Mucosa of stomach (tissue), 1 donor: ENCODE data around the gene UGT1A4.
A peak's percentile ranks its signal among the peaks of the same experiment; 100 is the strongest.

Experiments used
- H3K27me3 ChIP-seq: one replicate; pipeline ENCODE4 v1.7.0; 2013; ENCODE audit warnings: mild to moderate bottlenecking, low read length; ENCODE audit not compliant: control insufficient read depth, insufficient read depth
- H3K36me3 ChIP-seq: one replicate; pipeline ENCODE4 v1.7.0; 2013; ENCODE audit warnings: low read length; ENCODE audit not compliant: control insufficient read depth, insufficient read depth
- H3K4me1 ChIP-seq: one replicate; pipeline ENCODE4 v1.7.0; 2013; ENCODE audit warnings: mild to moderate bottlenecking, low read length; ENCODE audit not compliant: control insufficient read depth, insufficient read depth
- H3K4me3 ChIP-seq: one replicate; pipeline ENCODE4 v1.7.0; 2013; ENCODE audit warnings: low read length
- H3K9ac ChIP-seq: one replicate; pipeline ENCODE4 v1.7.0; 2013; ENCODE audit warnings: mild to moderate bottlenecking, low read length, moderate library complexity
- H3K9me3 ChIP-seq: one replicate; pipeline ENCODE4 v1.7.0; 2013; ENCODE audit warnings: mild to moderate bottlenecking, low read length, moderate library complexity; ENCODE audit not compliant: control insufficient read depth
- donor health status: Pancreatic carcinoma.

UGT1A4 gene

GRCh38 chr2:233760043-233760442 is 41.5 kb downstream of the UGT1A4 start, which contains the start of gene UGT1A1:
TSS of gene UGT1A1 (plus strand) at chr2:233760270. CDS start at chr2:233760288, 18 bp downstream.
- Histone ChIP-seq H3K9ac (peak within 1 kb of the TSS; percentile 17), H3K27me3 (no peaks in the 10 kb centered on the region), H3K4me1 (peaks cover 42% of the 10 kb centered on the region), H3K36me3 (no peaks in the 10 kb centered on the region), H3K4me3 (no peak within 1 kb of the TSS), H3K9me3 (no peaks in the 10 kb centered on the region)

- Histone ChIP-seq H3K4me1 (peaks cover 43% of the 10 kb centered on the region), H3K9me3 (no peaks in the 10 kb centered on the region), H3K36me3 (no peaks in the 10 kb centered on the region), H3K27me3 (no peaks in the 10 kb centered on the region), H3K4me3 (no peak overlapping the region), H3K9ac (no peak overlapping the region)
Measured at GRCh38 chr2:233761040-233761769, 42.7 kb downstream of the UGT1A4 start.

- Histone ChIP-seq H3K4me3 (no peak overlapping the region), H3K9me3 (no peaks in the 10 kb centered on the region), H3K4me1 (peaks cover 47% of the 10 kb centered on the region), H3K9ac (no peak overlapping the region), H3K36me3 (no peaks in the 10 kb centered on the region), H3K27me3 (no peaks in the 10 kb centered on the region)
Measured at GRCh38 chr2:233764264-233764663, 45.7 kb downstream of the UGT1A4 start.

- no peaks in the 10 kb centered on the region for H3K9me3 ChIP-seq
- no peak overlapping the region for H3K9ac ChIP-seq
- H3K4me1 ChIP-seq: peaks cover 45% of the 10 kb centered on the region
- H3K4me3 ChIP-seq: no peak overlapping the region
- no peaks in the 10 kb centered on the region for H3K36me3 ChIP-seq
- no peaks in the 10 kb centered on the region for H3K27me3 ChIP-seq
Measured at GRCh38 chr2:233764761-233765160, 46.2 kb downstream of the UGT1A4 start.

GRCh38 chr2:233766416-233766815 is 47.9 kb downstream of the UGT1A4 start:
- H3K9me3 ChIP-seq: no peaks in the 10 kb centered on the region
- H3K36me3 ChIP-seq: no peaks in the 10 kb centered on the region
- peaks cover 29% of the 10 kb centered on the region for H3K4me1 ChIP-seq
- no peak overlapping the region for H3K4me3 ChIP-seq
- no peaks in the 10 kb centered on the region for H3K27me3 ChIP-seq
- no peak overlapping the region for H3K9ac ChIP-seq

GRCh38 chr2:233768076-233768475 is 49.5 kb downstream of the UGT1A4 start:
- Histone ChIP-seq H3K9ac (no peak overlapping the region), H3K27me3 (no peaks in the 10 kb centered on the region), H3K36me3 (no peaks in the 10 kb centered on the region), H3K9me3 (no peaks in the 10 kb centered on the region), H3K4me3 (no peak overlapping the region), H3K4me1 (peaks cover 19% of the 10 kb centered on the region)

DNA sequence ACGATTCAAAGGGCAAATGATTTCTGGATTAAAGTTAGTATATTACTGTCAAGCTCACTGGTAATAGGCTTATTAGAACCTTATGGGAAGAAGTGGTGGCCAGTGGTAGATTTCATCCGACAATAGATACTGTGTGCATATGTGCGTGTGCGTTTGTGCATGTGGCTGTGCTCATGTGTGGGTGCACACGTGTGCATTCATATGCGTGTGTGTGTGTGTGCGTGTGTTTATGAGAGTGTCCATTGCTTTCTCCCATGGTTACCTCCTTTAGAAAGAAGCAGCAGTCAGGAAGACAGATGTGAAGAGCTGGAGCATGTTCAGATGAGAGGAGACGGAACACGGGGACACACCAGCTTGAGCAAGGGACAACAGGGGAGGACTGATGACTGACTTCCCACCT is 50.7 kb downstream of the UGT1A4 start:
- Histone ChIP-seq H3K36me3 (no peaks in the 10 kb centered on the region), H3K4me3 (no peak overlapping the region), H3K9me3 (no peaks in the 10 kb centered on the region), H3K27me3 (no peaks in the 10 kb centered on the region), H3K9ac (no peak overlapping the region), H3K4me1 (peaks cover 10% of the 10 kb centered on the region)

- H3K4me1 ChIP-seq: no peaks in the 10 kb centered on the region
- no peak overlapping the region for H3K4me3 ChIP-seq
- H3K36me3 ChIP-seq: no peaks in the 10 kb centered on the region
- no peak overlapping the region for H3K9ac ChIP-seq
- H3K9me3 ChIP-seq: no peaks in the 10 kb centered on the region
- no peaks in the 10 kb centered on the region for H3K27me3 ChIP-seq
Measured at GRCh38 chr2:233772153-233772552, 53.6 kb downstream of the UGT1A4 start.

- Histone ChIP-seq H3K4me1 (no peaks in the 10 kb centered on the region), H3K4me3 (no peak overlapping the region), H3K9me3 (no peaks in the 10 kb centered on the region), H3K9ac (no peak overlapping the region), H3K27me3 (no peaks in the 10 kb centered on the region), H3K36me3 (no peaks in the 10 kb centered on the region)
Measured at GRCh38 chr2:233772583-233772982, 54.0 kb downstream of the UGT1A4 start.

GRCh38 chr2:233773854-233774253 is 55.3 kb downstream of the UGT1A4 start:
- Histone ChIP-seq H3K4me1 (no peaks in the 10 kb centered on the region), H3K9ac (no peak overlapping the region), H3K36me3 (no peaks in the 10 kb centered on the region), H3K9me3 (no peaks in the 10 kb centered on the region), H3K27me3 (no peaks in the 10 kb centered on the region), H3K4me3 (no peak overlapping the region)

DNA sequence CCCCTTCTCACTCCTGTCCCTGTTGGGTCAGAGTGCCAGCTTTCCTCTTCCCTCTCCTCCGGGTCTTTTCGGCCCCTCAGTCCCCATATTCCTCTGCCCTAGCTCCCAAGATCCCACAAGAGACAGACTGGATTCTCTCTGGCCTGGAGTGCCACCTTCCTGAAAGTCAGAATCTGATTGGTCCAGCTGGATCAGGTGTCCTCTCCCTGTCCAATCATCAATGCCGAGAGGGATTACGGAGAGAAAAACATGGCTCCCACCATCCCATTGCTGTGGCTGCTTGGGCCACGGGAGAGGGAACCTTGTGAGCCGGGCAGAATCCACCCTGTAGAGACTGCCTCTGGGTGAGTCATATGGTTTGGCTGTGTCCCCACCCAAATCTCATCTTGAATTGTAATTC is 56.9 kb downstream of the UGT1A4 start:
- no peaks in the 10 kb centered on the region for H3K4me1 ChIP-seq
- H3K9ac ChIP-seq: no peak overlapping the region
- H3K36me3 ChIP-seq: no peaks in the 10 kb centered on the region
- no peak overlapping the region for H3K4me3 ChIP-seq
- no peaks in the 10 kb centered on the region for H3K27me3 ChIP-seq
- no peaks in the 10 kb centered on the region for H3K9me3 ChIP-seq

- H3K4me1 ChIP-seq: no peaks in the 10 kb centered on the region
- H3K4me3 ChIP-seq: no peak within 1 kb of the TSS
- no peaks in the 10 kb centered on the region for H3K36me3 ChIP-seq
- no peaks in the 10 kb centered on the region for H3K27me3 ChIP-seq
- H3K9ac ChIP-seq: no peak within 1 kb of the TSS
- no peaks in the 10 kb centered on the region for H3K9me3 ChIP-seq
Measured at GRCh38 chr2:233778030-233778429, 59.5 kb downstream of the UGT1A4 start, which contains the start of gene MROH2A. TSS of gene MROH2A (plus strand) at chr2:233778330. CDS start at chr2:233779359, 1,029 bp downstream.
